GM20000 (cell line): ENCODE results near the gene PKN1.

Experiments used
- DNase-seq: peaks from one replicate; pipeline ENCODE4 v3.0.0; 2012; ENCODE audit warnings: low spot score
- CTCF ChIP-seq: IDR thresholded peaks from 2 replicates; pipeline ENCODE4 v1.5.1; 2012; ENCODE audit warnings: mild to moderate bottlenecking, control low read depth; ENCODE audit errors: extremely low read depth, missing control alignments

Gene PKN1

GRCh38 chr19:14512406-14512961, 79.4 kb downstream of the PKN1 start:
- no peak for TF ChIP-seq CTCF
- no peak for DNase-seq

GRCh38 chr19:14514215-14514863, 81.2 kb downstream of the PKN1 start:
- no peak for DNase-seq
- no peak for TF ChIP-seq CTCF

- no peak for TF ChIP-seq CTCF
- no peak for DNase-seq
These were observed 82.5 kb downstream of the PKN1 start for GRCh38 chr19:14515501-14516047.

GRCh38 chr19:14516048-14516534, 83.0 kb downstream of the PKN1 start:
- no peak for TF ChIP-seq CTCF
- DNase-seq = no peak

GRCh38 chr19:14516746-14517438, 83.8 kb downstream of the PKN1 start:
- TF ChIP-seq CTCF = no peak
- DNase-seq = no peak

GRCh38 chr19:14517446-14517839, 84.3 kb downstream of the PKN1 start:
- TF ChIP-seq CTCF = peak; percentile 1
- no peak for DNase-seq
